HT1080 (cell line): ENCODE measurements around the gene TLK1. TPM values are rescaled to one million over a fixed set of nuclear protein-coding genes. Genes with fewer than 3 reads are reported as not detected.
"Not testable (repeated sequence)": the region's sequence is repeated elsewhere in the genome, so short reads cannot be mapped to it uniquely, and the experiment has no call there.

Source experiments
- DNase-seq: peaks from one replicate; pipeline ENCODE4 v3.0.0-alpha.2; 2015; ENCODE audit warnings: low read depth
- total RNA-seq: library from RNA; depleted of rRNA; stranded (reverse); fragments of >200 nt; shearing (Covaris generic); gene quantifications from 2 replicates; pipeline ENCODE4 v1.2.3, GENCODE V29; 2014

Gene TLK1
- total RNA-seq, 1 experiment from 2014 or later: 11.7 TPM

GRCh38 chr2:171169839-171170238 is 9.1 kb upstream of the TLK1 start:
- no peak for DNase-seq

- no peak for DNase-seq
These were observed 8.6 kb upstream of the TLK1 start for GRCh38 chr2:171169333-171169732.

- no peak for DNase-seq
These were observed 6.8 kb upstream of the TLK1 start for GRCh38 chr2:171167352-171167997.

GRCh38 chr2:171166328-171166983 is 5.8 kb upstream of the TLK1 start:
- no peak for DNase-seq

GRCh38 chr2:171165967-171166327 is 5.3 kb upstream of the TLK1 start:
- DNase-seq: no peak

GRCh38 chr2:171163261-171163660 is 2.6 kb upstream of the TLK1 start:
- no peak for DNase-seq

- DNase-seq: not testable (repeated sequence)
These were observed 2.0 kb upstream of the TLK1 start for GRCh38 chr2:171162522-171163197.

- peak; percentile 56 for DNase-seq
These were observed 455 bp upstream of the TLK1 start for GRCh38 chr2:171160956-171161740.

GRCh38 chr2:171159372-171160118 is 1.1 kb downstream of the TLK1 start:
- DNase-seq: peak; percentile 50

- peak; percentile 8 for DNase-seq
These were observed 1.8 kb downstream of the TLK1 start for GRCh38 chr2:171158790-171159371.

GRCh38 chr2:171158036-171158789 is 2.5 kb downstream of the TLK1 start:
- no peak for DNase-seq

GRCh38 chr2:171157109-171157500 is 3.6 kb downstream of the TLK1 start:
- no peak for DNase-seq

- DNase-seq: no peak
These were observed 6.3 kb downstream of the TLK1 start for GRCh38 chr2:171154348-171154747.

GRCh38 chr2:171150694-171151285 is 9.9 kb downstream of the TLK1 start:
- no peak for DNase-seq

GRCh38 chr2:171149986-171150693 is 10.6 kb downstream of the TLK1 start:
- no peak for DNase-seq

GRCh38 chr2:171149171-171149938 is 11.3 kb downstream of the TLK1 start:
- no peak for DNase-seq

GRCh38 chr2:171147081-171147480 is 13.6 kb downstream of the TLK1 start:
- no peak for DNase-seq

GRCh38 chr2:171146633-171147032 is 14.1 kb downstream of the TLK1 start:
- no peak for DNase-seq
